HCT116 (cell line): ENCODE data around the gene NFASC. TPM values are rescaled to one million over a fixed set of nuclear protein-coding genes. Genes with fewer than 3 reads are reported as not detected.

Experiments
- CTCF ChIP-seq, 3 experiments: fragments of 200-600 bp in 1 of 3; sonication (generic) in 1 of 3; IDR thresholded peaks in 2 of 3; conservative IDR thresholded peaks in 1 of 3; 2 replicates each; pipeline ENCODE4 v1.5.1; 2012 to 2017; ENCODE audit warnings: low read depth in 2 of 3, low read length in 2 of 3, antibody characterized with exemption in 1 of 3, borderline replicate concordance in 1 of 3, control low read depth in 1 of 3, mild to moderate bottlenecking in 1 of 3, mixed read lengths in 1 of 3, mixed run types in 1 of 3, moderate library complexity in 1 of 3; ENCODE audit not compliant: insufficient read depth in 1 of 3
- ELF1 ChIP-seq: IDR thresholded peaks from 2 replicates; pipeline ENCODE4 v1.6.1; 2012; ENCODE audit warnings: low read depth, borderline replicate concordance
- EZH2 ChIP-seq: fragments of 200-600 bp; sonication (generic); IDR thresholded peaks from 2 replicates; pipeline ENCODE4 v1.6.1; 2017; ENCODE audit warnings: antibody characterized with exemption, mixed run types
- MAX ChIP-seq: IDR thresholded peaks from 2 replicates; pipeline ENCODE4 v1.6.1; 2012
- SIN3A ChIP-seq: IDR thresholded peaks from 2 replicates; pipeline ENCODE4 v1.6.1; 2012; ENCODE audit warnings: low read depth
- SP1 ChIP-seq: IDR thresholded peaks from 2 replicates; pipeline ENCODE4 v1.6.1; 2012; ENCODE audit warnings: low read depth
- SRF ChIP-seq: IDR thresholded peaks from 2 replicates; pipeline ENCODE4 v1.6.1; 2012; ENCODE audit warnings: low read depth
- TCF7L2 ChIP-seq: IDR thresholded peaks from 2 replicates; pipeline ENCODE4 v1.7.0; 2011; ENCODE audit warnings: borderline replicate concordance, inconsistent platforms; ENCODE audit not compliant: insufficient read depth, insufficient read length; ENCODE audit errors: extremely low read depth
- ZFX ChIP-seq: fragments of 450-650 bp; IDR thresholded peaks from 2 replicates; pipeline ENCODE4 v1.6.1; 2017
- total RNA-seq: library from RNA; stranded (reverse); gene quantifications from one replicate; pipeline ENCODE4 v1.2.1, GENCODE V29; 2021; ENCODE audit not compliant: unreplicated experiment
- TF ChIP-seq, protein P1 (sequence below): IDR thresholded peaks from 2 replicates; pipeline ENCODE4 v1.6.1; 2011; ENCODE audit warnings: mild to moderate bottlenecking, low read length, moderate library complexity; ENCODE audit not compliant: insufficient replicate concordance; ENCODE audit errors: extremely low read depth
- TF ChIP-seq, protein P2 (sequence below): IDR thresholded peaks from 2 replicates; pipeline ENCODE4 v1.6.1; 2012

The NFASC gene
- total RNA-seq, 1 experiment from 2014 or later, result 0.57 TPM

DNA sequence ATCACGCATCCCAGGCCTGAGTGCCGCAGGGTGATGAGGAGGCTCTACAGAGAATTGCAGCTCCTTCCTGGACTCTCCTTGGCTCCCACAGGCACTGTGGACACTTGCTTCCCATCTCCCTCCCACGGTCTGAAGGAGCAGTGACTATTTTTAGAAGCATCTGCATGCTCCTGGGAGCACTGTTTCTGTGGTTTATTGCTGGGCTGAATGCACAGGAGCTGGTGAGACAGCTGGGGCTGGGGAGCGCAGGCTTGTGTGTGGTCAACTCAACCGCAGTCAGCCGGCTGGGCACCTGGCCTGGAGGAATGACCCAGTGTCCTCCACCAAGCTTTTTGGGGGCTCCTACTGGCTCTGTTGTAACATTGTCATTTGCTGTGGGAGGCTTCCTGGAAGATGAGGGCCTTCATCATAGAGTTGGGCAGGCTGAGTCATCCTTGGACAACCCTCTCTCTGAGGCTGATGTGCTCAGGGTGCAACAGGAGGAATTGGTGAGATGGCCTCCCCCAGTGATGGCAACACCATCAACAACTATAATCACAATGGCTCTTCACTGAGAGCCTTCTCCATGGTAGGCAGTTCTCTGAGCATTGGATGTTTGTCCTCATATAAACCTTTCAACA is 1.7 kb downstream of the NFASC start (continued):
- TF ChIP-seq, protein P1, sequence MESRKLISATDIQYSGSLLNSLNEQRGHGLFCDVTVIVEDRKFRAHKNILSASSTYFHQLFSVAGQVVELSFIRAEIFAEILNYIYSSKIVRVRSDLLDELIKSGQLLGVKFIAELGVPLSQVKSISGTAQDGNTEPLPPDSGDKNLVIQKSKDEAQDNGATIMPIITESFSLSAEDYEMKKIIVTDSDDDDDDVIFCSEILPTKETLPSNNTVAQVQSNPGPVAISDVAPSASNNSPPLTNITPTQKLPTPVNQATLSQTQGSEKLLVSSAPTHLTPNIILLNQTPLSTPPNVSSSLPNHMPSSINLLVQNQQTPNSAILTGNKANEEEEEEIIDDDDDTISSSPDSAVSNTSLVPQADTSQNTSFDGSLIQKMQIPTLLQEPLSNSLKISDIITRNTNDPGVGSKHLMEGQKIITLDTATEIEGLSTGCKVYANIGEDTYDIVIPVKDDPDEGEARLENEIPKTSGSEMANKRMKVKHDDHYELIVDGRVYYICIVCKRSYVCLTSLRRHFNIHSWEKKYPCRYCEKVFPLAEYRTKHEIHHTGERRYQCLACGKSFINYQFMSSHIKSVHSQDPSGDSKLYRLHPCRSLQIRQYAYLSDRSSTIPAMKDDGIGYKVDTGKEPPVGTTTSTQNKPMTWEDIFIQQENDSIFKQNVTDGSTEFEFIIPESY, result no peak
- no peak for TF ChIP-seq MAX
- TF ChIP-seq SP1, result no peak
- TF ChIP-seq EZH2, result no peak
- no peak for TF ChIP-seq CTCF (IDR thresholded peaks at IDR 0.05 in 2 of 3, conservative IDR thresholded peaks at IDR 0.05 in 1 of 3; ENCODE audit: borderline replicate concordance in 1 of 3, insufficient read depth in 1 of 3, low read depth in 2 of 3, low read length in 2 of 3)
- TF ChIP-seq SRF, result no peak
- no peak for TF ChIP-seq TCF7L2
- no peak for TF ChIP-seq ZFX
- TF ChIP-seq ELF1, result no peak
- TF ChIP-seq, protein P2, sequence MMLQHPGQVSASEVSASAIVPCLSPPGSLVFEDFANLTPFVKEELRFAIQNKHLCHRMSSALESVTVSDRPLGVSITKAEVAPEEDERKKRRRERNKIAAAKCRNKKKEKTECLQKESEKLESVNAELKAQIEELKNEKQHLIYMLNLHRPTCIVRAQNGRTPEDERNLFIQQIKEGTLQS, result no peak
- no peak for TF ChIP-seq SIN3A
- TF ChIP-seq, all 23 proteins: peak for 0
